Mesothelial cell of epicardium (in vitro differentiated cells): ENCODE results near the gene GNPTAB. TPM values are rescaled to one million over a fixed set of nuclear protein-coding genes. Genes with fewer than 3 reads are reported as not detected.

Experiments
- DNase-seq, 2 experiments: peaks; one replicate each; pipeline ENCODE4 v3.0.0; 2021; ENCODE audit warnings: low spot score in 2 of 2; ENCODE audit not compliant: unreplicated experiment in 2 of 2
- H3K27ac Mint-ChIP-seq: 2 replicates; pipeline ENCODE4 v1.8.0; 2021; ENCODE audit warnings: mixed read lengths
- H3K27me3 Mint-ChIP-seq: 2 replicates; pipeline ENCODE4 v1.8.0; 2021; ENCODE audit warnings: low read depth, mixed read lengths
- H3K36me3 Mint-ChIP-seq: 2 replicates; pipeline ENCODE4 v1.8.0; 2021; ENCODE audit warnings: mixed read lengths
- H3K4me1 Mint-ChIP-seq: 2 replicates; pipeline ENCODE4 v1.8.0; 2021; ENCODE audit warnings: mixed read lengths
- H3K4me3 Mint-ChIP-seq: 2 replicates; pipeline ENCODE4 v1.8.0; 2021; ENCODE audit warnings: mild to moderate bottlenecking, moderate library complexity, mixed read lengths
- H3K9me3 Mint-ChIP-seq: 2 replicates; pipeline ENCODE4 v1.8.0; 2021; ENCODE audit warnings: mixed read lengths
- CTCF ChIP-seq: fragments of 200-600 bp; sonication (generic); IDR thresholded peaks from one replicate; pipeline ENCODE4 v1.5.0; 2021; ENCODE audit warnings: antibody characterized with exemption; ENCODE audit not compliant: unreplicated experiment
- total RNA-seq: library from RNA; stranded (reverse); gene quantifications from 3 replicates; pipeline ENCODE4 v1.2.1, GENCODE V29; 2021

GNPTAB gene
- total RNA-seq, 1 donor from 2014 or later, result 35.9 TPM

- TF ChIP-seq CTCF, result no peak
Measured at GRCh38 chr12:101780599-101780998, 50.2 kb downstream of the GNPTAB start.

GRCh38 chr12:101779626-101780025, 51.1 kb downstream of the GNPTAB start:
- no peak for DNase-seq

More at GRCh38 chr12:101780599-101780998, 50.2 kb downstream of the GNPTAB start:
- Mint-ChIP-seq H3K4me1 (peaks cover 12% of the 10 kb centered on the region), H3K27me3 (no peaks in the 10 kb centered on the region), H3K9me3 (no peaks in the 10 kb centered on the region), H3K36me3 (peaks cover 2% of the 10 kb centered on the region), H3K4me3 (no peak overlapping the region), H3K27ac (no peak overlapping the region)
- DNase-seq, result no peak

DNA sequence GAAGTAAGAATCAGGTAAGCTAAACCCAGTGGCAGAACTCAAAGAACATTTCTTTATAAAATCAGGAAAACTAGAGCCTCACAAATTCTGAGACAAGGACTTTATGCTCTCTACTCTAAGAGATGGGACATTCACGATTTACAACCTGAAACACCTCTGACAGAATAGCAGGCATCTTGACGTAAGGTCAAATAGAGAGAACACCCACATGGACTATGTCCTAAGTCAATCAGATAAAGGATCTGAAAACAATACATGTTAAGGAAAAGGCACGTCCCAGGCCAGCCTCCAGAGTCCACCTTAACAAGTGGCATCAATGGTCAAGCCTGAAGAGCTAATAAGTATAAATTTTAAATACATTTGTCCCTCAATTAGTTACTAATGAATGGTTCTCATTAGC, 51.6 kb downstream of the GNPTAB start:
- Mint-ChIP-seq H3K9me3 (no peaks in the 10 kb centered on the region), H3K4me3 (no peak overlapping the region), H3K27ac (no peak overlapping the region), H3K4me1 (peaks cover 12% of the 10 kb centered on the region), H3K27me3 (no peaks in the 10 kb centered on the region), H3K36me3 (no peaks in the 10 kb centered on the region)
- TF ChIP-seq CTCF, result no peak
- DNase-seq, result no peak

More at GRCh38 chr12:101779626-101780025, 51.1 kb downstream of the GNPTAB start:
- no peak overlapping the region for H3K4me3 Mint-ChIP-seq
- no peak for TF ChIP-seq CTCF
- H3K4me1 Mint-ChIP-seq, result peaks cover 12% of the 10 kb centered on the region
- H3K36me3 Mint-ChIP-seq, result peaks cover under 1% of the 10 kb centered on the region
- no peak overlapping the region for H3K27ac Mint-ChIP-seq
- no peaks in the 10 kb centered on the region for H3K27me3 Mint-ChIP-seq
- H3K9me3 Mint-ChIP-seq, result no peaks in the 10 kb centered on the region

GRCh38 chr12:101777978-101778377, 52.8 kb downstream of the GNPTAB start:
- Mint-ChIP-seq H3K9me3 (no peaks in the 10 kb centered on the region), H3K27ac (no peak overlapping the region)
- TF ChIP-seq CTCF, result no peak

GRCh38 chr12:101777485-101777884, 53.3 kb downstream of the GNPTAB start:
- no peak for DNase-seq
- Mint-ChIP-seq H3K4me3 (no peak overlapping the region), H3K4me1 (peaks cover 2% of the 10 kb centered on the region), H3K9me3 (no peaks in the 10 kb centered on the region), H3K27ac (no peak overlapping the region), H3K27me3 (no peaks in the 10 kb centered on the region), H3K36me3 (no peaks in the 10 kb centered on the region)
- TF ChIP-seq CTCF, result no peak

More at GRCh38 chr12:101777978-101778377, 52.8 kb downstream of the GNPTAB start:
- Mint-ChIP-seq H3K27me3 (no peaks in the 10 kb centered on the region), H3K4me1 (peaks cover 7% of the 10 kb centered on the region), H3K36me3 (no peaks in the 10 kb centered on the region), H3K4me3 (no peak overlapping the region)
- no peak for DNase-seq

DNA sequence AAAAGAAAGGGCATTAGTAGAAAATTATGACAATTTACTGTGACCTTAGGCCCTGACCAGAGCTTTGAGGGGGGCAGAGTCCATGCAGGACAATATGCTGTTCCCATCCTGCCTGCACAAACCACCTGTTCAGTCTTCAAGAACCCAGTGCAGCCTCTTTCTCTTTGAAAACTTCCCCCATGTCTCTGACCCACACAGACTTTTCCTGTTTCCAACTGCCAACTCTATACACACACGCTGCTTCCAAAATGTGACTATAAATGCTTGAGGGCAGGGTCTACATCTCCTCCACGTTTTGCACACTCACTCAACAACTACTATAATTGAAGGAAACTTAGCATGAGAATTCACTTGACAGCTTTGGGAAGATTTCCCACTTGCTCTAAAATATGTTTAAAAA, 54.9 kb downstream of the GNPTAB start:
- DNase-seq, result no peak
- no peak for TF ChIP-seq CTCF
- Mint-ChIP-seq H3K27me3 (no peaks in the 10 kb centered on the region), H3K36me3 (no peaks in the 10 kb centered on the region), H3K4me3 (no peak overlapping the region), H3K4me1 (no peaks in the 10 kb centered on the region), H3K9me3 (no peaks in the 10 kb centered on the region), H3K27ac (no peak overlapping the region)
